NCI-H2107 (cell line): ENCODE measurements around the gene FAM149A.
A peak's percentile ranks its signal among the peaks of the same experiment; 100 is the strongest.

Experiments used
- DNase-seq: peaks from one replicate; lab custom pipeline; 2025; lab: John Stamatoyannopoulos, UW

FAM149A gene

DNA sequence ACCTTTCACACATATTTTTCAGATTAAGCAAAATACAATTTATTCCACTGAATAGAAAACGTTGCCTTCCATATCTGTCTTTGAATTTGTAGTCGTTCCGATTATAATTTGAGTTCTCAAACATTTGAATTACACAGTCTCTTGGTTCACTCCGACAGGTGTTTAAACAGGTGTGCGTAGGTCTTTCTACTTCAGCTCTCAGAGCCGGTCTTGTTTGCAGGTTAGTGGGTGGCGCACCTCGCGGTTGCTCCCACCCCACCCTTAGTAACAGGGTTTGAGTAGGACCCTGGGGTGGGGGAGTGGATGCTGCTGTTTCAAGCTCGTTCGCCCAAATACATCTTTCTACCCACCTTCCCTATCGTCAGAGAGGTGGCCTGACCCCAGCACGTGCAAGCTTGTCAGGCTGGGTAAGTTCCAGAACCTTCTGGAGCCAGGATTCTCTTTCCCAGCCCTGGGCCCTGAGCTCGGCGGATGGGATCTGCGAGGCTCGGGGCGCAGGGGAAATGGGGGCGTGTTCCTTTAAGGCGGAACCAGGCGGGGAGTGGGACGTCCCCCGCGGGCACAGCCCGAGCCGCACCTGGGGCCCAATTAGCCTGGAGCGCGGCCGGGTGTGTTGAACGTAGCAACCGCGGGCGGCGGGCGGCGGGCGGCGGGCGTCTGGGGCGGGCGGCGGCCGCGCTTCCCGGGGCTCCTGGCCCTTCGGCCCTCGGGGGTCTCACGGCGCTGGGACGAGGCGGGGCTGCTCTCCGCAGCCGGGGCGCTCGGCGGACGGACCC, at the start of gene FAM149A:
Gene FAM149A (plus strand): TSS at position 591 of the 776 bp plus-strand sequence.
- peak; percentile 45 for DNase-seq

DNA sequence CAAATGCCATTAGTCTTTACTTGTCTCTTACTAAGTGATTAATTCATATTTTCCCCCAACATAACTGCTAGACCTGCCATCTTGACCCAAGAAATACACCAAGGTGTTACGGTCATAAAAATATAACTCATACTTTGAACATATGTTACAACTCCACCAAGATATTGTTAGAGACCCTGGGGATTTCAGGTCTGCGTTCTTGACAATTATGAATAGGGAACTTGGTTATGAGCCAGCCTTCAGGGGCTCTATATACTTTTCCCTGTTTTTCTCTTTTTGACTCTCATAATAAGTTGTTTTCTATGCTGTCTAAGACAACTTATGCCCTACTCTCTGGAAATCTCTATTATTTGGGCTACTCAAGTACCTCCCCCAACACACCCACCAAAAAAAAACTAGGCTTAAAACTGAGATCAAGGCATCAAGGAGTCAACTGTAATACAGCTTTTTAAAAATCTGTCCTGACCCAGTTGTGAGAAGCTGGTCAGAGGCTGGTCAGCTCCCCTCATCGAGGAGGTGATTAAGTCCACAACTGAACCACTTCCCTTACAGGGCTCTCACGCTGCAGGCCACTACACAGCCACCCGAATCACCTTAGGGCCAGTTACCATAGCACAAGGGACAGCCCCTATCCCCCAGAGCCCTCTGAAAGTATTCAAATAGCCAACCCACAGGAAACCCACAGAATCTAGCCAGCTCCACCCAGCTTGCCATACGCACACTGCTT, 46.1 kb upstream of the FAM149A start:
- no peak for DNase-seq

DNA sequence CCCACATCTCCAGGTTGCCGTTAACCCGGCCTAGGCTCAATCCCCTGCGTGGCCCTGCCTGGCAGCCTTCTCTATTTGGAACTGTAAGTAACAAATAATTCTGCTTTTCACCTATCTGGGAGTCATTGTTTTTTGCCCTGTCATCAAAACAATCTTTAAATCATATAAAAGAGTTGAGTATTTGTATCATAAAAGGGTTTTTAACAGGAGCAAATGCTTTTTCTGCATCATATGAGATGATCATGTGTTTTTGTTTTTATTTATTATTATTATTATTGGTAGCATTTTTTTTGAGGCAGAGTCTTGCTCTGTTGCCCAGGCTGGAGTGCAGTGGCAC, 45.6 kb upstream of the FAM149A start:
- DNase-seq: no peak

DNA sequence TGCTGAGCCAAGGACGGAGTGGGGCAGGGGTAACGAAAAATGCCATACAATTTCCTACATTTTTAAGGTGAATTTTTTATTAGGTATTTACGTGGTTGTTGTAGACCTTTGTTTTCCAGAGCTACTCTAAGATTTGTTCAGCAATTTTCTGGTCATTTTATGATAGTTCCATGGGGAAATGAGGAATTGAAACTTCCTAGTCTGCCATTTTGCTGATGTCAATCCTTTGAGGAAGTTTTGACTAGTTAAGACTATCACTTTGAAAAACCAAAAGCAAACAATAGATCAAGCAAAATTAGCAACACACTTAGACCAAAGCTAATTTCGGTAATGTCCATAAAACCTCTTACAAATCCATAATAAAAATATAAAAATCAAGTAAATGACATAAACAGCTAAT, 42.6 kb upstream of the FAM149A start:
- DNase-seq: no peak

DNA sequence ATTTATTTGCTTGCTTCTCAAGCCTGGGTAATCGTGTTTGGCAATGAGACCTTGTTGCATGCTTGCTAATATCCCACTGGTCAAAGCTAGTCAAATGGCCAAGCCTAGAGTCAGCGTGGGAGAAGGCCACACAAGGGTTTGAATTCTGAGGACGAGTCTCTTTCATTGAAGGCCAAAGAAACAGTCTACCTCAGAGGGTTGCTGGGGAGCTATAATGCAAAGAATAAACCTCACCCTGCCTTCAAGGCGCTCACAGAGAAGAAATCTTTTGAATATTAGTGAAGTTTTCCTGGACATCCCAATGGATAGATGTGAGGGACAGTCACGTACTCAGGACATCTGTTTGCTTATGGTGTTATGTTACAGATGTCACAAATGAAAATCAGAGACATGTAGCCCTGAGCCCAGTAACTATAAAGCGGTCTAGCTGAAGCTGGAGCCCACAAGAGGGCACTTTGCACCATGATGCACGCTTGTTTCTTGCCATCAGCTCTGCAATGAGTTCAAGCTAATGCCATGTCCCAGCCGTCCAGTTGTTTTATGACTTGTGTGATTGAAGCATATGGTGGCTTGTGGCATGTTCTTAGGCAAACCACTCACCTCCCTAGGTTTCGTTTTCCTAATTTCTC, 36.6 kb upstream of the FAM149A start:
- DNase-seq: peak; percentile 34

DNA sequence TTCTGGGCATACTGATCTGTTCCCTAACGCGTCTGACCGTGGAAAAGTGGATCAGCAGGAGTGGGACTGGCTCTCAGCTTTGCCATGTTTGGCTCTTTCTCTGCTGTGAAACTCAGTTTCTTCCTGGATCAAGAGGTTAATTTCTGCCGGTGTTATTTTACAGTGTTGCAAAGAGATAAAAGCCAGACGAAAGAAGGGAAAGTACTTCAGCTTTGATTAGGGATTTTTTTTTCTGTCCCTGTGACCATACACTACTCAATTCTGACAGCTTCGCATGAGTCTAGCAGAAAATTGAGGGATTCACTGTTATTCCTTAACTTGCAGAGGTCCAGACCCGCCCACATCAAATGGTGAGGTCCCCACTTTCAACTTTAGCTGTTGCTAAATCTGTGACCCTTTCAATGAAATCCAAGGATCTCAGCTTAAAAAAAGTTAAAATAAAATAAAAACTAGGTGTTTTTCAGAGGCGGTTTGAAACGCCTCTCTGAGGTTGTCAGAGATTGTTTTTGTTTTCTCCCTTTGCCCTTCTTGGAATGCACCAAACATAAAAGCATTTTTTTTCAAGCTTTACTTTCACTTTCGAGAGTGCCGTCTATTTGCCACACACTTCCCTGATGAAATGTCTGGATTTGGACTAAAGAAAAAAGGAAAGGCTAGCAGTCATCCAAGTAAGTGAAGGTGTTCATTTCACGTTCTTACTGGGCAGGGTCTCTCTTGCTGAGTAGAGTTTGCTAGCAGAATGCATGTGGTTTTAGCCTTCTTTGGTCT, 35.7 kb upstream of the FAM149A start, which contains the start of gene TLR3:
Gene TLR3 (plus strand): TSS at position 576 of the 768 bp plus-strand sequence. CDS start 7,464 bp downstream, outside the sequence.
- DNase-seq: no peak

DNA sequence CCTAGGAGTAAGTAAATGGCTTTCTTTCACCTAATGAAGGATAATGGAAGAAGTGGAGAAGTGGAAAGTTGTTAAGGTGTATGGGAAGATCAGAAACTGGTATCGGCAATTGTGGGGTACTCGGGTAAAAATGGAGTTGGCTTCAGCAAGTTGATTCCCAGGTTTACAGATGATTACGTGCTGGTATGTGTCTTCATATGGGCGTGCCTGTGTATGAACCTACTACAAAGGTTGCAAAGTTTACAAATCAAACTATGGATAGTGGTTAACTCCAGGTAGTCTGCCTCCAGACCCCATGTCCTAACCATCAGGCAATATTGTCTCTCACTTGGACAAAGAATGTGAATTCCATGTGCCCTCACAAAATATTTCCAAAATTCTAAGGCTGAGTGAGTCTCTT, 34.8 kb upstream of the FAM149A start:
- no peak for DNase-seq

DNA sequence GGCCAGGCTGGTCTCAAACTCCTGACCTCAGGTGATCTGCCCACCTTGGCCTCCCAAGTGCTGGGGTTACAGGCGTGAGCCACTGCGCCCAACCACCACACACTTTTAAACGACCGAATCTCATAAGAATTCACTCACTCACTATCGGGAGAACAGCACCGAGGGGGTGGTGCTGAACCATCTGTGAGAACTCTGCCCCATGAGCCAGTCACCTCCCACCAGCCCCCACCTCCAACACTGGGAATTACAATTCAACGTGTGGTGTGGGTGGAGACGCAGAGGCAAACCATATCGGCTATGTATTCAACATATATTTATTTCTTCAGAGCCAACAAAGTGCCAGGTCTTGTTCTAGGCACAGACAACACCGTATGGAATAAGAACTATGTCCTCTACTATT, 32.0 kb upstream of the FAM149A start:
- no peak for DNase-seq

DNA sequence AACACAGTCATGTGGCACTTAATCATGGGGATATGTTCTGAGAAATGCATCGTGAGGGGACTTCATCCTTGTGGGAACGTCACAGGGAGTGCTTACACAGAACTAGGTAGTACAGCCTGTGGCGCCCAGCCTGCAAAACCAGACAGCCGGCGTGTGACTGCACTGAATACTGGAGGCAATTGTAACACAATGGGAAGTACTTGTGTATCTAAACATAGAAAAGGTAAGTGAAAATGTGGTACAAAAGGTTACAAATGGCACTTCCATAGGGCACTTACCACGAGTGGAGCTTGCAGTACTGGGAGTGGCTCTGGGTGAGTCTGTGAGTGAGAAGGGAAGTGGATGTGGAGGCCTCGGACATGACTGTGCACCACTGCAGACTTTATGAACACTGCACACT, 30.3 kb upstream of the FAM149A start:
- no peak for DNase-seq

DNA sequence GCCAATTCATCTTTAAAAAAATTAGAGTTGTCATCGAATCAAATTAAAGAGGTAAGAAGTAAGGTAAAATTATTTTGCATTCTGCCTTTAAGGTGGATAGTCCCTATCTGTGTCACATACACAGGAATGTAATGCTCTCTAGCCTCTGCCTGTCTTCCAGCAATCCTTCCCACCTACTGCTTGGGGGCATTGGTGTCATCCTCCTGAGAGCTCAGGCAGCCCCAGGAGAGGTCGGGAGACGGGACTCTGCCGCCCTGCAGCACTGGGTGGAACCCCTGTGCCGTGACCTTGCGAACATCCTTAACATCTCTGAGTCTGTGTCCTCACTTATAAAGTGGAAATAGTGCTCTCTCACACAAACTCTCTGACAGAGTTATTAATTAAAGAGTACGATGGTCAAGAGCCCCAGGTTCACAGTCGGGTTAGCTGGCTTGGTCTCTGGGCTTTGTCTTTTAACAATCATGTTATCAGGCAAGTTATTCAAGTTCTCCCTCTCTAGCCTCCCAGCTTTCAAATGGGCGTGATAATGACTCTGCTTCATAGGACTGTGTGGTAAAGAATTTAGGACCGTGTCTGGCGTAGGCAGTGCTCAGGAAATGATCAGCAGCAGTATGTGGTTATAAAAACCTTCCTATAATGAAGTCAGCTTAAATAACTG, 25.4 kb upstream of the FAM149A start:
- DNase-seq: no peak

DNA sequence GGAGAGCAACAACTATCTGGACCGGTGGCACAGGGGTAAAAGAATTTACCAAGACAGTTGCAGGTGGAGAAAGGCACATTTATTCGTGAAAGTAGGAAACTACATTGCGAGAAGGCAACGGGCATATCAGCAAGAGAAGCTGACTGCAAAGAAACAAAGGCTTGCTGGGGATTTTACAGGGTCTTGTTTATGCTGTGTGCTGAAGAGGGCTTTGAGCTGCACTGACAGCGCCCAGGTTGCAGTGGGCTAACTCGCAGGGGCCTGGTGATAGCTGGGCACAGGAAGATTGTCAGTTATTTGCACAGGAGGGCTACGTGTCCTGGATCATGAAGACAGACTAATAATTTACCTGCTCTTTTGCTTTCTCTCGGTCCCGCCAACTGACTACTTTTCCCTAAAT, 24.8 kb upstream of the FAM149A start:
- DNase-seq: no peak

DNA sequence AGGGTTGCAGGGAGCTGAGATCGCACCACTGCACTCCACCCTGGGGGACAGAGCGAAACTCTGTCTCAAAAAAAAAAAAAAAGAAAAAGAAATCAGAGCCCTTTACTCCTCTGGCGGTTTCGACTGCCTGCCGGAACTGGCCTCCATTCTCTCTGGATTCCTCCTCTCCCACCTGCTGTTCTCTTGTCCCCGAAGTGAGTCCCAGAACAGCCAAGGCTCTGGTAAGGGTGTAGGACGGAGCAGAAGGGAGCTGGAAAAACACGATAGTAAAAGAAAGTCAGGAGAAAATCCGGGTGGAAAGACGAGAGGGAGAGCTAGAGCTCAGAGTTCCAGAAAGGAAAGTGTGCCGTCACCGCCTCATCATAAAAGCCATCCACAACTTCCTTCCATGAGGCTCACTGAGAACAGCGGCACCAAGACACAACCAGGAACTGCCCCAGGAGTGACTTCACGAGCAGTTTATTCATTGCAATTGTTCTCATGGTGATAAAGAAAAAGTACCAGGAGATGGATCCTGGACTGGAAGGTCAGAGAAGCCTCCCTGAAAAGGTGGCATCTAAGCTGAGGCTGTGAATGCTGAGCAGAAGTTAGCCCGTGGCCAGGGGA, 23.2 kb upstream of the FAM149A start:
- no peak for DNase-seq

DNA sequence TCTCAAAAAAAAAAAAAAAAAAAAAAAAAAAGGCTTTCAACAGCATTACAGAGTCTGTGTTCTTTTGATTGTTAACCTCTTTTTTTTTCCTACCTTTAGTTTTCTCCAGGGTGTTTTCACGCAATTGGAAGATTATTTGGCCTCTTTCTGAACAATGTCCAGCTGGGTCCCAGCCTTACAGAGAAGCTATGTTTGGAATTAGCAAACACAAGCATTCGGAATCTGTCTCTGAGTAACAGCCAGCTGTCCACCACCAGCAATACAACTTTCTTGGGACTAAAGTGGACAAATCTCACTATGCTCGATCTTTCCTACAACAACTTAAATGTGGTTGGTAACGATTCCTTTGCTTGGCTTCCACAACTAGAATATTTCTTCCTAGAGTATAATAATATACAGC, 22.3 kb upstream of the FAM149A start:
- DNase-seq: no peak

DNA sequence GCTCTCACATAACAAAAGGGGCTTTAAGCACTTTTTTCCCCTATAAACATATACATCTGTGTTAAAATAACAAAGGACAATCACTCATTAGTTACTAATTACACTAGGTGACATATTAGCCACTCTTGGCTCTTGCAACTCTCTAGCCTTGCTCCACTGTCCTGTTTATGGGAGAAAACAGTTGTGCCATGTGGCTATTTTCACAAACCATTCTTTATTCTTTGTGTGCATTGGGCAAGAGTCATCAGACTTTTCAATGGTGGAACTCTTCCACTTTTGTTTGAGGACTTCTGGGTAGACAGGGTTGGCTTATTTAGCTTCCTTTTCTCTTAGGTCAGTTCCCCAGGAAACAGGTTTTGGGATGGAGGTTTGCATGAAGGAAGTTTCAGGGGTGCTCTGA, 16.0 kb upstream of the FAM149A start:
- no peak for DNase-seq

DNA sequence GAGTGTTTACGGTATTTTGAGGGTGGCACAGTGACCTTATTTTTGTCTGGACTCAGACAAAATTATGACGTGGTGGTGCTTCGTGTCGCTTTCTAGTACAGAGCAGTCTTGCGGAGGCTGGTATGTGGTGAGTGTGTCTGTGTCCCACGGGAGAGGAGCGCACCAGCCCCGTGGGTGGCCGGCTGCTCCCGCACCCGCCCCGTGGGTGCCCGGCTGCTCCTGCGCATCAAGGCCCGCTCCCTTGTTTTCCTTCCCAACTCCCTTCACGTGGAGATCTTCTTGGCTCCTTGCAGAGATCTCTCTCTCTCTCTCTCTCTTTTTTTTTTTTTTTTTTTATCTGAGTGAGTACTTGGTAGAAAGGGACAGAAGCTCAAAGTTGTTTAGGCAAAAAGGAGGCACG, 12.2 kb upstream of the FAM149A start:
- no peak for DNase-seq

DNA sequence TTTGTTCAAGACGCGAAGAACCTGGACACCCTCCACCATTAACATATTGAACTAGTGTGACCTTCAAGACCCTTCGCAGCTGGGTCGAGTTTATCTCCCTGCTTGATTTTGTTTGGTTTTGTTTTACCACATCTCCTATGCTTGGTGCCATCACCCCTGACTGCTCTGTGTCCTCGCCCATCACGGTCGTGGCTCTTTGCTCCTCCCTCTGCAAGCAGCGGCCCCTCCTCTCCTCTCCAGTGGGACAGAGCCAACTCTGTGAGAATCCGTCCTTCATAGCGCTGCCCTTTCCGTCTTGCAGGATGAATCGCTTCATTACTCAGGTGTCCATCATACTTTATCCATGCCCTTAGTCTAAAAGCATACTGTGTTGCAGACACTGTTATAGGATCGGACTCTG, 9.1 kb upstream of the FAM149A start:
- DNase-seq: no peak

DNA sequence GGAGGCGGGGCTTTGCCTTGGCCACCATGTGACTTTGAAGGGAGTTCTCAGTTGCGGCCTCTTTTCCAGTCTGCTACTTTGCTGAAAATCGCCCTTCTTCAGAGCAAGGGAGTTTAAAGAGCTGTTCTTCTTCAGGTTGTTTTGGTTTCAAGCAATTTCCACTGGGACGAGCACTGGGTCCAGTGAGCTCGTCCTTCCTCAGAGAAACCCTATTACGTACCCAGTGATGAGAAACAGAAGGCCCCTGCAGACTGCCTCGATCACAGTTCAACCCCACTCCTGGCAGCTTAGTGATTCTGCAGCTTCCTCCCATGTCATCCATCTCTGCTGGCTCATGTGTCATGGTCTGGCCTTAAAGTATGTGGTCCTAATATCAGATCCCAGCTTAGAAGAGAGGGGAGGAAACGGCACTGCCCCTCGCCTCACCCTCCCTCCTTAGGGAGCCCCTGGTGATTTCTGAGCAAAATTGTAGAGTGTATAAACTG, 7.8 kb upstream of the FAM149A start:
- DNase-seq: no peak

DNA sequence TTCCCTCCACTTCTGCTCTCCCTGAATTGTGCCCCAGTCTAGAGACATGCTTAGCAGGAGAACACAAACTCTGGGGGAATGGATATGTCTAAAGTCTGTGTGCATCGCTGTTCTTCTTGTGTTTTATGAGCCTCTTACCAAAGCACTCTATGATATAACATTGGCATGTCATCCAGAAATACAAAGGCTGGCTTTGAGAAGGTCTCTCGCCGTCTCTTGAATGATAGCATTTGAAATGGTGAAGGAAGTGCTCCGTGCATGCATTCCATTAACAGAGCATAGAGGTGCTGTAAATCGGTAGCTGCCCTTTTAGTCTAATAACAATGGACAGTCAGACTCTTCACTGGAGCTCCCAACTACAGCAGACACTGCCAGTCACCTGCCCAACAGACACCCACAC, 7.1 kb upstream of the FAM149A start:
- DNase-seq: no peak

DNA sequence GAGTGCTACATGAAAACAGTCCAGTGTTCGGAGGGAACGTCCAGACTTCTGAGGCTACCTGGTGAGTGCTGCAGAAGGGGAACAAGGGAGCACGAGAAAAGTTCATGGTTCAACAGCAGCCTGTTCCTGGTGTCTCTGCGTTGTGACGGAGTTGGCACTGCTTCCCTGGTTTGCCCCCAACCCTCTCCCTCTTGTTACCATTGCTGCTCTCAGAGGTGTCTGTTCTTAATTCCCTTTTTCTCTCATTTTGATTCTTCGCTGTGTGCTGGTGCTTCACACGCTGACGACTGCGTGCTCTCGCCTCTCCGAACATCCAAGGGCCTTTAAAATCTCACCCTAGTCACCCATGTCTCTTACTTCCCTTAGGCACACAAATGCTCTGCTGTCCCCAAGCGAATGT, 1.6 kb upstream of the FAM149A start:
- DNase-seq: no peak

DNA sequence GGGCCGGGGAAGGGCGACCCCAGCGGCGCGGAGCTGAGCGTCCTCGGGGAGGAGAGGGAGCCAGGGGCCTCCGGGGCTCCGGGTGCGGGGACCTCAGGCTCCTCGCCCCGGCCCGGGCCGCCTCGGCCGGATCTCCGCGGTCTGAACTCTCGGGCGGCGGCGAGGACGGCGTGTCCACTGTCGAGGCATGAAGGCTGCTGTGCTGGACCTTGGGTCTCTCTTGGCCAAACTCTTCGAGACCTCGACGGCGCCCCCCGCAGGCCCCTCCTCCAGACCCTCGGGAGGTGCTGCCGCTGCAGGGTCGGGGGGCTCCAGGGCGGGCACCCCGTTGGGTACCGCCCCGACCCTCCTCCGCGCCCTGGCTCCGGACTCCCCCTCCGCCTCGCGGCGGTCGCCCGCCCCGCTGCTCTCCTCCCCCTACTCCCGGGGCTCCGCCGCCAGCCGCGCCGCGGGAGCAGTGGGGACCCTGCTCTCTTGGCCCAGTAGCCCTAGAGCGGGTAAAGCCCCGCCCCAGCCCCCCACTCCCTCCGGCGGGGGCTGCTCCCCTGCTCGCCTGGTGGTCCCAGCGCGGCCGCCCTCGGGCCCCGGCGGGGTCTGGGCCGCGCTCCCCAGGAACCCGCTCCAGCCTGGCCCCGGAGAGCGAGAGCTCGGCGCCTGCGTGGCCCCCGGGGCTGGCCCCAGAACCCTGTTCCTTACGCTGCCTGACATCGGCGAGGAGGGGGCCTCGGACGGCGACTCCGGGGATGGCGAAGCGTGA, 564 bp downstream of the FAM149A start:
- DNase-seq: no peak
